Nucleus accumbens (tissue), 56 donors: ENCODE data around the gene HABP4.
A peak's percentile ranks its signal among the peaks of the same experiment; 100 is the strongest.
"Not testable (repeated sequence)": the region's sequence is repeated elsewhere in the genome, so short reads cannot be mapped to it uniquely, and the experiment has no call there.

Experiments used
- DNase-seq, 56 donors: peaks; one replicate each; lab custom pipeline; 2025; lab: John Stamatoyannopoulos, UW

The HABP4 gene

GRCh38 chr9:96493757-96494156 lies 43.8 kb downstream of the HABP4 start:
- peak in 1 of 56 donors; percentile 20 for DNase-seq

- no peak for DNase-seq
Observed at GRCh38 chr9:96494215-96494800, 44.3 kb downstream of the HABP4 start.

DNA sequence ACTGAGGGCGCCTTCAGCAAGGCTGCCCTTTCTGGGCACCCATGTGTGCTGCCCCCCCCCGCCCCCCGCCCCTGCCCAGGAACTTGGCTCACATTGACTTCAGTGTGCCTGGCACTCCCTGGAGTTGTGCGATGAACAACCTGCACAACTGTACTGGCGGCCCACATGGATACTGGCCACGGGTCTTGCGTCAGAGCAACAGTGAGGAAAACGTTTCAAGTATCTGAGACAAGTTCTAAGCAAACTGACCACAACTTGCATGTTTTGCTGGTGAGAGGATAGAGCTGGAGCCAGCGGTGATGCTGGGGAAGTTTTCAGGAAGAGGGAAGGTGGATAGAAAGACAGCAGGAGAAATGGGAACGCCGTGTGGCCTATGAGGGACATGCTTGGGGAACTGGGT lies 45.4 kb downstream of the HABP4 start:
- DNase-seq: no peak

- no peak for DNase-seq
Observed at GRCh38 chr9:96496368-96497116, 46.6 kb downstream of the HABP4 start.

GRCh38 chr9:96497117-96497399 lies 47.1 kb downstream of the HABP4 start:
- no peak for DNase-seq

GRCh38 chr9:96498796-96499195 lies 48.8 kb downstream of the HABP4 start:
- peak in 1 of 56 donors; percentile 48 for DNase-seq

DNA sequence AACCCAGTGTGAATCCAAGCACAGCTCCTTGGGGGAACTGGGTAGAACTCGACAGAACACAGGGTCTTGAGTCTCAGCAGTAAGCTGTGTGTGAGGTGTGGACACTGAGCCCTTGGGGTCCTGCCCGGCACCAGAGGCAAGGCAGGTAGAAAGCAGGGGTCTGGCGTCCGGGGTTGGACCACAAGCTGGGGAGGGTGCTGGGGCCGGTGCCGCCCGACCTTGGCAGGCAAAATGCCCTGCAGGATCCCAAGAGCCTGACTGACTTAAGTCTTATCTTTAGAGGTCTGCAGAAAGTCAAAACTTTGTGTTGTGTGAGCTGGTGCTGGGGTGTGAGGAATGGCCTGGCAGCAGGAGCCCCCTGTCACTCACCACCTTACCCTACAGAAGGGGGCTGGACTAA lies 49.3 kb downstream of the HABP4 start:
- DNase-seq: no peak

DNA sequence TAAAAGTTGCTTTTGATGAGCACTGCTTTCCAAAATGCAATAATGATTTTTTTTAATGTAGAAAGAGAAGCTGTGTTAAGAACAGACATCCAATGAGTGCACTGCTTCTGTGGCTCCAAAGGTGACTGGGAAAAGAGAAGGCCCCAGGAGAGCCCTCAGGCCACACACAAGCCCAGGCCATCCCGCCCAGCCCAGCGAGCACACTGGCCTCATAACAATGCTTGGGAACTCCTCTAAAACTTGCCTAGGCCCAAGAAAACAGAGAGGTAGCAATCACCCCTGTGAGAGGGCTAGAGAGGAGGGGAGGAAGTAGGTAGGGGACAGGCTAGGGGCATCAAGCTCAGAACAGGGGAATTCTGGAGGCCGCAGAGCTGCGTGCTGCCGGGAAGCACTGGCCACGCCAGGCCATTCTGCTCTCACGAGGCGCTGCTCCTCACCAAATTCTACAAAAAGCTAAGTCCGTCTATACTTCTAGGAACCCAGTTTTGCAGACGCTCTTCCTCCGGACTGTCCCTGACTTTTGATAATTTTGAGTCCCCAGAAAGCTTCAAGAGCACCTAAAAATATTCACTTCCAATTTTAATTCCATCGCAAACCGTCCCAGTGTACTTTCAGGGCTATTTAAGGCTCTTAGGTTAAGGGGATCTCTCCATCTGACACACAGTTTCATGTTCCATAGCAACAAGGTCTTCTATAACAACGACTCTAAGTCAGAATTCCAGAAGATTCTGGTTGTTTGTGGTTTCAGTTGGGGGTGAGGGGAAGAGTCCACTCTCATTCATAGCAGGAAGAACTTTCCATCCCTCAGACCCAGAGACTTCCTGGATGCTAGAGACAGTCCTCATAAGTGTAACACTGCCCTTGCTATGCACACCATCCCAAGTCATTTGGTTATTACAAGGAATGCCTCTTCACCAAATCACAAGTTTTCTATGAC lies 51.0 kb downstream of the HABP4 start:
- DNase-seq: peak in 1 of 56 donors; percentile 55

DNA sequence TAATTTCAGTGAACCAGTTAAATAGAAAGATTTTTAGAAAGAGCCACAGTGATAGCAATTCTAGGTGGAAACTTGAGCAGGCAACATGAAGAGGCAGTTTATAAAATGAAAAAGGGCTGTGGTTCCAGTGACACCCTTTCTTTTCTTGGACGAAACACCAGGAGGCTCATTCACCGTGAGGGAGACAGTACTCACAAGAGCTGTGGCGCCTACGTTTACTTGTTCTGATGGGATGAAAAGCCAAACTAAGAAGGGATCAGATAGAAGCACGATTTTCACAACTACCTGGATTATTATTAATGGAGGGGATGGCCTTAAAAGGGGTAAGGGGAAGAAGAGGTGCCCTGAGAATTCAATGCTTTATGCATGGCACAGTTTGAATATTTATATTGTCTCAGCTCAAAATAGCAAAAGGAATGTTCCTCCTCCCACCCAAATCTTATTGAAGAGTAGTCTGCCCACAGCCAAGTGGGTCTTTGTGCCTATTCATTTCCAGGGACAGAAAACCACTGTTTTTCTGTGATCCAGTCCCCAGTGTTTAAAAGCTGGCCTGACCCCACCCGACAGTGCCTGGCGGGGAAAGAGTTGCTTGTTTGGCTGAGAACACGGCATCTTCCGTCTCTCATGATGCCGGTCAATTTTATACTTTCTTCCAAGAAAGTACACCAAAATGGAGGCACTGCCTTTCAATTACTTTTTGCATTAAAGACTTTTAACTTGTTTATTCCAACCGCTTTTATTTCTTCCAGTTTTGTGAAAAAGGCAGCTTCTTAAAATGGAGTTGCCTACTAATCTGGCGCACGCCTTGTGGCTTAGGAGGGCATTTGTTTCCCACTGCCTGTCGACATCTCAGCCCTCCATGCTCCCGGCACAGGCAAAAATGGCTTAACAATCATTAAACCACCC lies 51.9 kb downstream of the HABP4 start:
- DNase-seq: peak in 45 of 56 donors; percentile 15 to 81 (median 50)

DNA sequence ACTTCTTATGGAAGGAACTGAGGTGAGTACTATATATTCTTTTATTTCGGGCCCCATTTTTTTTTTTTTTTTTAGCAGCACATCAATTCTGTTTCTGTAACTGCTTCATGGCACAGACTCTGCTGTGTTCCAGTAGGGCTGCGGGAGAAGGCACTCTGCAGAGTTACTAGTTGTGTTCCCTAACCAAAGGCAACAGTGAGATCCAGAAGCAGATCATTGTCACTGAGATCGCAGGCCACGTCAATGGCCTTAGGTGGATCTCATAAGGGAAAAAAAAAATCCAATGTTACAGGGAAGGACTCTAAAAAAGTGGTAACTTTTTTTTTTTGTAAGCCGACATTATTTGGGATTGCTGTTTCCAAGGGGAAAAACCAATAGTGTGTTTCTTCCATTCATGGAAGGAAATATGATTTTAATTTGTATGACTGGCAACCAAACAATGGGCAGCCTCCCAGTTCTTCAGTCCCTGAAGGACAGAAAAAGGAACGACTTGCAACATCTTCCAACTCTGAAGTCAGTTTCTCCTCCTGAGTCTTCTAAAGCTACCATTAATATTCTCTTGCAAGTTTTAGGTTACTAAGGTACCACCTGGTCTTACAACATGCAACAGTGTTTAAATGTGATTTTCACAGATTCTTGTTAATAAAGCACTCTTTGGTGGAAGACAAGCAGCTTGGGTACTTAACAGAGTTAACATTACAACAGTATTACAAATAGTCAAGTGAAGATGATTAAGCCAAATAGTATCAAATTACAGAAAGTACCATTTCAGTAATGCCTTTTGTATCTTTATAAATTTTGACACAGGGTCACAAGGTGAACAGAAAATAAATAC lies 52.8 kb downstream of the HABP4 start:
- peak in 4 of 56 donors; percentile 43 to 56 (median 49) for DNase-seq

DNA sequence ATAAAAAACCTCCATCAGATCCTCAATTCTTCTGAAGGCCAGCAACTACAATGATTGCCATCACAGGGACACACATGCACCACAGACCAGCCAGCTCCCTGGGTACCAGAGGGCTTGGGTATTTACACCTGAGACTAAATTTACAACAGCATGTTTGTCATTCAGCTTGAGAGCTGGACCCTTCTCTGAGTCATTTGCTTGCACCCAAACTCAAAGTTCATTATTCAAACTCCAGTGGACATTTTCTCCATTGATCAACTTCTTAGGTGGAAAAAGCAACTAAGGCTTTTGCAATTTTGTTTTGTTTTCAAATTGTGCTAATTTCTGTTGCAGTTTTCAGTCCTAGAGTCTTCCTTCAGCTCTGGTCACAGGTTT lies 53.4 kb downstream of the HABP4 start:
- DNase-seq: not testable (repeated sequence)

DNA sequence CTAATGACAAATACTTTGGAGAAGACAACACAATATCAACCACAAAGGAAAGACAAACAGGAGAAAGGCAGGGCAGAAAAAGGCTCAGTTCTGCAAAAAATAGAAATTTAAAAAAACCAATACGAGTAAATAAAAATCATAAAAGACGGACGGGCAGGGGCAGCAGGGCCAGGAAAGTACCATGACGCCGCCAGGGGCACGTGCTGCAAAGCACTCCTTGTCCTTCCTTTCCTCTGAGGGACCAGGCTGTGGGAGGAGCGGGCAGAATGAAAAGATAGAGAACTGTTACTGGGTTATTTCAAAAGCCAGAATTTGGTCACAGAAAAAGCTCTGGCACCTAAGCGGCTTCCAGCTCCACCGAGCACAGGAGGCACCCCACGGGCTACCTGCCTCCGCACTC lies 53.9 kb downstream of the HABP4 start:
- peak in 1 of 56 donors; percentile 24 for DNase-seq

DNA sequence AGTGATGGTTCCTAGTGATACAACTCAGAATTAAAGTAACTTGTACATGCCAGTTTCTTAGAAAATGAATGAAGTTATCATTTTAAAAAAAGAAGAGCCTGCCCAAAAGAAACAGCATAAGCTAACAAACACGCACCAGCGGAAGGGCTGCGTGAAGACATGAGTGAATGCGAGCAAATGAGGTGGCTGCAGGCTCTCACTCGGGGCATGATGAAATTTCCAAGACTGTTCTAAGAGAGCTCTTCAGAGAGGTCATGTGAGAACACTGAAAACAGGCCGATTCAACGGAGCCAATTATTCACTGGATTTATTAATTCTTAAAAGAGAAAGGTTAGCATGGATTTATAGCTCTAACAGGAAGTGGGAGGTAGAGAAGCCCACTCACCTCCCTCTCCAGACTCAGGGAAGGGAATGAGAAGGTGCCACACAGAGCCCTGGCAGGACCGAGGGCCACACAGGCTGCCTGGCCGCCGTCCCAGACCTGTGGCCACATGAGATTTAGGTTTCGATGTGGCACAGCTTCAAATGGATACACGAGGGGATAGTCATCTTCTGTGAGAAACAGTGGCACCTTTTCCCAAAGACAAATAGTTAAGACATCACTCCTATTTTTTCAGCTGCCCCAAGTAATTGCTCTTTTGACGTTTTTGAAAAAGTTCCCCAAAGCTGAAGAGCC lies 55.5 kb downstream of the HABP4 start:
- DNase-seq: peak in 2 of 56 donors; percentile 26 to 29

DNA sequence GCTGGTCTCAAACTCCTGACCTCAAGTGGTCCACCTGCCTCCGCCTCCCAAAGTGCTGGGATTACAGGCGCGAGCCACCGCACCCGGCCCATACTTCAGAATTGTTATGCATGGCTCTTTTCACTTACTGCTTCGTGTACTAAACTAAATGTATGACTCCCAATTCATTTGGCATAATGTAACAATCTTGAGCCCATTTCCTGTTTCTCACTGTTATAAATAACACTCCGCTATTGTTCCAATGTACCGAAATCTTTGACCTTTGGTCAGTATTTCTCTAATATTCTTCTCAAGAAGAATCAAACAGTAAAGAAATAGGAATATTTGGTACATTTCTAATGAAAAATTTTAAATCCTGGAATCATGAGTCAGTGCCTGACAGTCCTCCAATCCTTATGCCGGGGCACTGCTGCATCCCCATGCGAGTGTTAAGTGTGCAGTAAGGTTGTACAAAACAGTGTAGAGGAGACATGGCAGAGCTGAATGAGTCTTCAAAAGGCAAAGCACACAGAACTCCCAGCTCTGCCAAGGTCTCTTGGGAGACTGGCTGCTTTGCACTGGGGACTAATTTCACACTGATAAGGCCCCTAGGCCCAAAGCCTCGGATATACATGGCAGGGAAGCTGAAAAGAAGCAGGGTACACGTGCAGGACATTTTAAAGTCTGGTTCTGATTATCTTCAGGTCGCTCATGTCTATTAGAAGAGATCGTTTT lies 58.4 kb downstream of the HABP4 start:
- DNase-seq: no peak

- no peak for DNase-seq
Observed at GRCh38 chr9:96509026-96509425, 59.1 kb downstream of the HABP4 start.

DNA sequence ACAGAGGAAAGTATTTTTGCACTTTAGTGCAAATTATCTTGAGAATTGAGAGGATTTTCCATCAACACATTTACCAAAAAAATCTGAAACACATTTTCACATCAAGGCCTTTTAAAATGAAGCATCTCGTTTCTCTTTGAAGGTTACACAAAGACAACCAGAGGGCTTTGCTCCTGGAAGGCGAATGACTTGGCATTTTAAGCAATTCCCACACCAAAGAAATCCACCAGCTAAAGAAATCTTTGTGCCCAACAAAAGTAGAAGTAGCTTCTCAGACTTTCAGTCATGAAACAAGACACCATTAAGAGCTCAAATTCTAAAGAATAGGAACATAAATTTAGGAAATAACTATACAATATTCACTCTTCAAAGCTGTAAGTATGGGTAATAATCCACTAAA lies 59.9 kb downstream of the HABP4 start:
- DNase-seq: no peak

DNA sequence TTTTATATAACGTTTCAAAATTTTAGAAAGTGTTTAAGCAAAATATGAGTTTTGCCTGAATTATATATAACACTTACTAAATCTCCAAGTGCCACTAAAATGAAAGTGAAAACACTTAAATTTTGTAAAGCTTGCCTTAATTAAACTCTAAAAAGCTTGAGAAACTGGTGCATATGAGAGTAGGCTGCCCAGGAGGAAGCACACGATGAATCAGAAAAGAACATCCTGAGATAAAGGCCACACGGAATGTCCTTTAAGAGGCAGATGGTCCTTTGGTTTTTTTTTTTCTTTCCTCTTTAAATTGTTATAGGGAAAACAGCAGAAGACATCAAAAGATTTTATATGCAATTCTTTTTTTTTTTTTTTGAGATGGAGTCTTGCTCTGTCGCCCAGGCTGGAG lies 60.3 kb downstream of the HABP4 start:
- DNase-seq: no peak

GRCh38 chr9:96512240-96512639 lies 62.3 kb downstream of the HABP4 start:
- DNase-seq: no peak
